ENCODE data around the gene ARHGAP24.

DNA sequence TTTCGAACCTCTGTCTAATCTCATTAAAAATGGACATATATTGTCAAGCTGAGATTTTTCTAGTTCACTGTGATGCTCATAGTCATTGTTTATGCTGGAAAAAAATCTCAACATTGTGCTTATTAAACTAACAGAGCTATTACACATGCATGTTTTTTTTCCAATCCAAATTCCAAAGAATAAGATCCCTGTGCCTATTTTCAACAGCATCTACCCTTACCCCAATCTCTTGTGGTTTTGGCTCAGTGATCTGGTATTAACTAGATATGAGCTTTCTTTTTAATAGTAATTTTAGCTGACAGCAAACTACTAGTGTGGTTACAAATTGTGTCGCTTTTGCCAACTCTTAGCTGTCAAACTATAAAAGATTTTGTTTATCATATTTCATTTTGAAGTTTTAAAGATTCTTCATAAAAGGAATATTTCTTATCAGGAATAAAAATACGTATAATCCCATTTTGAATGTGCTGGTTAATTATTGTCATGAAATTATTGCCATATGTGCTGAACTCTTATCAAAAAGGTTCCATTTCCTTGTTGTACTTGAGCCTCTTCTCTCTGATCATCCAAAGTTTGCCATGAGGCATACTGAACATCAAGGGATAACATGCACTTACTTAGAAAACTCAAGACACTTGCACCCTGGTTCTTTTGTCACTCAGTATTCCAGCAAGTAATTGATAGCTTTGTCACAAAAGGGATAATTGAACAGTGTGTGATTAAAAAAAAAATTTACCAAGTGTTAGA is 241.2 kb downstream of the ARHGAP24 start:
- TF ChIP-seq, protein P1, sequence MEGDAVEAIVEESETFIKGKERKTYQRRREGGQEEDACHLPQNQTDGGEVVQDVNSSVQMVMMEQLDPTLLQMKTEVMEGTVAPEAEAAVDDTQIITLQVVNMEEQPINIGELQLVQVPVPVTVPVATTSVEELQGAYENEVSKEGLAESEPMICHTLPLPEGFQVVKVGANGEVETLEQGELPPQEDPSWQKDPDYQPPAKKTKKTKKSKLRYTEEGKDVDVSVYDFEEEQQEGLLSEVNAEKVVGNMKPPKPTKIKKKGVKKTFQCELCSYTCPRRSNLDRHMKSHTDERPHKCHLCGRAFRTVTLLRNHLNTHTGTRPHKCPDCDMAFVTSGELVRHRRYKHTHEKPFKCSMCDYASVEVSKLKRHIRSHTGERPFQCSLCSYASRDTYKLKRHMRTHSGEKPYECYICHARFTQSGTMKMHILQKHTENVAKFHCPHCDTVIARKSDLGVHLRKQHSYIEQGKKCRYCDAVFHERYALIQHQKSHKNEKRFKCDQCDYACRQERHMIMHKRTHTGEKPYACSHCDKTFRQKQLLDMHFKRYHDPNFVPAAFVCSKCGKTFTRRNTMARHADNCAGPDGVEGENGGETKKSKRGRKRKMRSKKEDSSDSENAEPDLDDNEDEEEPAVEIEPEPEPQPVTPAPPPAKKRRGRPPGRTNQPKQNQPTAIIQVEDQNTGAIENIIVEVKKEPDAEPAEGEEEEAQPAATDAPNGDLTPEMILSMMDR (IDR thresholded peaks at IDR 0.05; ENCODE audit: low read depth, low read length, missing input control), result no peak
- TF ChIP-seq SP1 (IDR thresholded peaks at IDR 0.05), result no peak
- TF ChIP-seq, protein P2, sequence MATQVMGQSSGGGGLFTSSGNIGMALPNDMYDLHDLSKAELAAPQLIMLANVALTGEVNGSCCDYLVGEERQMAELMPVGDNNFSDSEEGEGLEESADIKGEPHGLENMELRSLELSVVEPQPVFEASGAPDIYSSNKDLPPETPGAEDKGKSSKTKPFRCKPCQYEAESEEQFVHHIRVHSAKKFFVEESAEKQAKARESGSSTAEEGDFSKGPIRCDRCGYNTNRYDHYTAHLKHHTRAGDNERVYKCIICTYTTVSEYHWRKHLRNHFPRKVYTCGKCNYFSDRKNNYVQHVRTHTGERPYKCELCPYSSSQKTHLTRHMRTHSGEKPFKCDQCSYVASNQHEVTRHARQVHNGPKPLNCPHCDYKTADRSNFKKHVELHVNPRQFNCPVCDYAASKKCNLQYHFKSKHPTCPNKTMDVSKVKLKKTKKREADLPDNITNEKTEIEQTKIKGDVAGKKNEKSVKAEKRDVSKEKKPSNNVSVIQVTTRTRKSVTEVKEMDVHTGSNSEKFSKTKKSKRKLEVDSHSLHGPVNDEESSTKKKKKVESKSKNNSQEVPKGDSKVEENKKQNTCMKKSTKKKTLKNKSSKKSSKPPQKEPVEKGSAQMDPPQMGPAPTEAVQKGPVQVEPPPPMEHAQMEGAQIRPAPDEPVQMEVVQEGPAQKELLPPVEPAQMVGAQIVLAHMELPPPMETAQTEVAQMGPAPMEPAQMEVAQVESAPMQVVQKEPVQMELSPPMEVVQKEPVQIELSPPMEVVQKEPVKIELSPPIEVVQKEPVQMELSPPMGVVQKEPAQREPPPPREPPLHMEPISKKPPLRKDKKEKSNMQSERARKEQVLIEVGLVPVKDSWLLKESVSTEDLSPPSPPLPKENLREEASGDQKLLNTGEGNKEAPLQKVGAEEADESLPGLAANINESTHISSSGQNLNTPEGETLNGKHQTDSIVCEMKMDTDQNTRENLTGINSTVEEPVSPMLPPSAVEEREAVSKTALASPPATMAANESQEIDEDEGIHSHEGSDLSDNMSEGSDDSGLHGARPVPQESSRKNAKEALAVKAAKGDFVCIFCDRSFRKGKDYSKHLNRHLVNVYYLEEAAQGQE (IDR thresholded peaks at IDR 0.05), result no peak
- no peak for TF ChIP-seq RAD21 (IDR thresholded peaks at IDR 0.05)
- TF ChIP-seq YY1 (IDR thresholded peaks at IDR 0.05), result no peak
- TF ChIP-seq, protein P3, sequence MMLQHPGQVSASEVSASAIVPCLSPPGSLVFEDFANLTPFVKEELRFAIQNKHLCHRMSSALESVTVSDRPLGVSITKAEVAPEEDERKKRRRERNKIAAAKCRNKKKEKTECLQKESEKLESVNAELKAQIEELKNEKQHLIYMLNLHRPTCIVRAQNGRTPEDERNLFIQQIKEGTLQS (IDR thresholded peaks at IDR 0.05), result no peak
- no peak for TF ChIP-seq GABPA (IDR thresholded peaks at IDR 0.05 in 1 of 2, conservative IDR thresholded peaks at IDR 0.05 in 1 of 2)
- TF ChIP-seq EGR1 (IDR thresholded peaks at IDR 0.05; ENCODE audit: low read depth in 2 of 2), result no peak
- TF ChIP-seq TAF1 (conservative IDR thresholded peaks at IDR 0.05), result no peak
- TF ChIP-seq RXRA (IDR thresholded peaks at IDR 0.05), result no peak
- TF ChIP-seq, protein P4, sequence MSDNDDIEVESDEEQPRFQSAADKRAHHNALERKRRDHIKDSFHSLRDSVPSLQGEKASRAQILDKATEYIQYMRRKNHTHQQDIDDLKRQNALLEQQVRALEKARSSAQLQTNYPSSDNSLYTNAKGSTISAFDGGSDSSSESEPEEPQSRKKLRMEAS (IDR thresholded peaks at IDR 0.05), result no peak
- TF ChIP-seq, protein P5, sequence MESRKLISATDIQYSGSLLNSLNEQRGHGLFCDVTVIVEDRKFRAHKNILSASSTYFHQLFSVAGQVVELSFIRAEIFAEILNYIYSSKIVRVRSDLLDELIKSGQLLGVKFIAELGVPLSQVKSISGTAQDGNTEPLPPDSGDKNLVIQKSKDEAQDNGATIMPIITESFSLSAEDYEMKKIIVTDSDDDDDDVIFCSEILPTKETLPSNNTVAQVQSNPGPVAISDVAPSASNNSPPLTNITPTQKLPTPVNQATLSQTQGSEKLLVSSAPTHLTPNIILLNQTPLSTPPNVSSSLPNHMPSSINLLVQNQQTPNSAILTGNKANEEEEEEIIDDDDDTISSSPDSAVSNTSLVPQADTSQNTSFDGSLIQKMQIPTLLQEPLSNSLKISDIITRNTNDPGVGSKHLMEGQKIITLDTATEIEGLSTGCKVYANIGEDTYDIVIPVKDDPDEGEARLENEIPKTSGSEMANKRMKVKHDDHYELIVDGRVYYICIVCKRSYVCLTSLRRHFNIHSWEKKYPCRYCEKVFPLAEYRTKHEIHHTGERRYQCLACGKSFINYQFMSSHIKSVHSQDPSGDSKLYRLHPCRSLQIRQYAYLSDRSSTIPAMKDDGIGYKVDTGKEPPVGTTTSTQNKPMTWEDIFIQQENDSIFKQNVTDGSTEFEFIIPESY (IDR thresholded peaks at IDR 0.05), result no peak

Measured in liver (tissue), 3 donors.